GM11168 (cell line): ENCODE data around the gene WDR1.

Source experiments
- in situ Hi-C: fragments of 300-500 bp; cut with MboI; formaldehyde crosslinking; loops from one replicate; pipeline ENCODE4 v1.12.0; 2022; ENCODE audit warnings: low sequenced_read_pairs; ENCODE audit not compliant: unreplicated experiment

Gene WDR1

DNA sequence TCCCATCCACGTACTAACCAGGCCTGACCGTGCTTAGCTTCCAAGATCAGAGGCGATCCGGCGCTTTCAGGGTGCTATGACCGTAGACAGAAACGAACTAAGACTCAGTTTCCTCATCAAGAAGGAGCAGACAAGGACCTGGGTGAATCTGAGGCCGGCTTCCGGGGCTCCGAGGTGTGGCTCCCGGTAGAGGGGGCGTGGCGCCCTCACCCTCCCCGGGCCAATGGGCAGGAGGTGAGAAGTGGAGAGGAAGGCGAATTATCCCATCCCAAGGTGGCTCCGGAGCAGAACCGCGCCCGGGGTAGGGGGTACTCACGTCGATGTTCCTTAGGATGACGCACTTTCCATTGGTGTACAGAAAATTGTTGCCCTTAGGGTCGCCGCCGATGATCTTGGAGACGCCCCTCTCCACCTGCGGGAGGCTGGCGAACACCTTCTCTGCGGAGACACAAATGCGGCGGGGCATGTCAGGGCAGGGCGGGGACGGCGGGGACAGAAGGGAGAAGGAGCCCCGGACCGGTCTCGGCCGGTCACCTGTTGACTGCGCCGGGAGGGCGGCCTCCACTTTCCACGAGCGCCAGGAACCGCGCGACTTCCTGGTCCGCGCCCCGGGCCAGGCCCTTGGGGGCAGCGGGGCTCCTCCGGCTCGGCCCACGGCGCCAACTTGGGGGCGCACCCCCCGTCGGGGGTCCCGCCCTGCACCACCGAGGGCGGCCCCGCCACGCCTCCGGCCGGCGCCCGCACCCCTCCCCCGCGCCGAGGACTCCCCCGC, 616 bp downstream of the WDR1 start:
- in situ Hi-C loops = no loop called here

DNA sequence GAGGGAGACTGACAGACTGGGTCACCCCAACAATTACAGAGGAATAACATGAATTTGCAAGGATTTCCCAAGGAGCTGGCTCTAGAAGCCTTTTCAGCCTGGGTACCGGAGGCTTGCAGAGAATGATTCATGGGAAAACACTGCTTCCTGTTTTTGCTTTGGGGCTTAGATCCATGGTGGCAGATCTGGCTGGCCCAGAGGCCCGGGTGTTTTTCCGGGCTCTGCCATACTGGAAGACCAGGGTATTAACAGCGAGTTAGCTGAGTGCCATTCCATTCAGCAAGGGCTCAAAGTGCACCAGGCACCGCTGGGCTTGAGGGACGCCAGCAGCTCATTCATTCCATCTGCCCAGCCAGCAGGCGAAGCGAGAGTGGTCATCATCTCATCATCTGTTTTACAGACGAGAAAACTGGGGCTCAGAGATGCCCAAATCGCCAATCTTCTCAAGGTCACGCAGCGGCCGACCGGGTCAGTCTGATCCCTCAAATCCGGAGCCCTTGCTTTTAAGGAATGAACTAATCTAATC, 1.3 kb downstream of the WDR1 start:
- in situ Hi-C loops = no loop called here

DNA sequence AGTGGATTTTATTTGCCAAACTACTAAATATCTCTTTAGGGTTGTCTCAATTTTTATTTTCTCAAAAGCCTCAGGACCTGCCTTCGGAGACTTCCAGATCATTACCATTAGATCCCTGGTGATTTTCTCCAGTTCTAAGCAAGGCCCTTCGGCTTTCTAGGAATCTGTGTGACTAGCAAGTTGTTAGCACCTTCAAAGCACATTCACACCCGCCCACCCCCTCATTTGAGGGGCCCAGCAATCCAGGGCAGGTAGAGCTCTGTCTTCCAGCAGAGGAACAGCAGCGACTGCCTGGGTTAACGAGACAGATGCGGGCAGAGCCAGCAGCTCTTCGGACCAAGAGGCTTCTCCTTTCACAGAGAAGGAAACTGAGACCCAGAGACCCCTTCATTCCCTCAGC, 2.0 kb downstream of the WDR1 start:
- in situ Hi-C loops = no loop called here

GRCh38 chr4:10114147-10114546, 2.5 kb downstream of the WDR1 start:
- in situ Hi-C loops = no loop called here

DNA sequence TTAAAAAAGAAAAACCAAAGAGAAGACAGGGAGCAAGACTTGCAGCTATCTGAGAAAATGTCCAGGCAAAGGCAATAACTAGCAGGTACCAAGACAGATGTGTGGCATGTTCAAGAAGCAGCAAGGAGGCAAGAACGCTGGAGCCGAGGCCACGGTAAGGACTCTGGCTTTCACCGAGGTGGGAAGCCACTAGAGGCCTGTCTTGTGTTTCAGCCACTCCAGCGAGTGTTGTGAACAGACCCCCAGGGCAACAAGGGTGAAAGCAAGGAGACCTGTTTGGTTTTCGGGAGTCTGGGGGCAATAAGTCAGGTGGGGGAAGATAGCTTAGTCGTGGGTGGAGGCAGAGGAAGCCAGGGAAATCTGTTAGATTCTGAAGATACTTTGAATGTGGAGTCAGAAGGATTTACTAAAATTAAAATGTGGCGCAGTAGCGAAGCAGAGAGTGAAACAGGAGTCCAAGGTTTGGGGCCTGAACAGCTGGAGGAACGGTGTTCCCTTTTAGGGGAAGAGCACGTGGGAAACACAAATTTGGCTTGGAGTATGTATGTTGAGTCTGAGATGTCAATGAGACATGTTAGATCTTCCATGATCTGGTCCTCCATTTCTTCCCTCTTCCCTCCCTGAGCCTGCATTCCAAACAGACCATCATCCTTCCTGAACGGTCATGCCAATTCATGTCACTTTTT, 3.1 kb downstream of the WDR1 start:
- in situ Hi-C loops = no loop called here

- in situ Hi-C loops = no loop called here
These were observed 3.8 kb downstream of the WDR1 start for GRCh38 chr4:10112658-10113284.

GRCh38 chr4:10111067-10111801, 5.4 kb downstream of the WDR1 start:
- in situ Hi-C loops = no loop called here

DNA sequence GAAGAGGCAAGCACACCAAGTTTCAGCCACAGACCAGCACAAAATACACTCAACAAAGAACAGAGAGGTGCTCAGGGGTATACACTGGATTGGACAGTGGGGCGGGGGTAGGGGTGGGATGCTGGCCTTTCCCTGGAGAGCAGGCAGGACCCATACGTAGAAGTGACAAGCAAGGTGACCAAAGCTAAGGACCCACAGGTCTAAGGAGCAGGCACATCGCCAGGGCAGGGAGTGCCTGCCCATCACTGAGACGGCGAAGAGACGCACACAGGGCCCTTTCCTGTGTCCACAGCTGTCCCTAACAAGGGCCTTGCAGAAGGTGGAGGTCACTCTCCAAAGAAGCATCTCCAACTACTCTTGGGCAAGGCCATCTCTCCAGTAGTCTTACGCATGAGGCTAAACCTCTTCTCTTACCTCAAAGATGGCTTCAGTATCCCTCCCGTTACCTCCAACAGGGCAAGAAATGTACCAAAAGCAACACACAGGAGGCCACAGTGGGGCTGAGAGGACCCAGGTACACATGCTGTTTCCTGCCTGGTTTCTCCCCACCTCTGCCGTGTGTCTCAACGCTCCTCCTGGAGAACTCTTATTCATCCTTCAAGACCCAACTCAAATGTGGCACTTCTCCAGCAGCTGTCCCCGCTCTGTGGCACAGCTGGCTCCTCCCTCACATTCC, 6.5 kb downstream of the WDR1 start:
- in situ Hi-C loops = no loop called here

DNA sequence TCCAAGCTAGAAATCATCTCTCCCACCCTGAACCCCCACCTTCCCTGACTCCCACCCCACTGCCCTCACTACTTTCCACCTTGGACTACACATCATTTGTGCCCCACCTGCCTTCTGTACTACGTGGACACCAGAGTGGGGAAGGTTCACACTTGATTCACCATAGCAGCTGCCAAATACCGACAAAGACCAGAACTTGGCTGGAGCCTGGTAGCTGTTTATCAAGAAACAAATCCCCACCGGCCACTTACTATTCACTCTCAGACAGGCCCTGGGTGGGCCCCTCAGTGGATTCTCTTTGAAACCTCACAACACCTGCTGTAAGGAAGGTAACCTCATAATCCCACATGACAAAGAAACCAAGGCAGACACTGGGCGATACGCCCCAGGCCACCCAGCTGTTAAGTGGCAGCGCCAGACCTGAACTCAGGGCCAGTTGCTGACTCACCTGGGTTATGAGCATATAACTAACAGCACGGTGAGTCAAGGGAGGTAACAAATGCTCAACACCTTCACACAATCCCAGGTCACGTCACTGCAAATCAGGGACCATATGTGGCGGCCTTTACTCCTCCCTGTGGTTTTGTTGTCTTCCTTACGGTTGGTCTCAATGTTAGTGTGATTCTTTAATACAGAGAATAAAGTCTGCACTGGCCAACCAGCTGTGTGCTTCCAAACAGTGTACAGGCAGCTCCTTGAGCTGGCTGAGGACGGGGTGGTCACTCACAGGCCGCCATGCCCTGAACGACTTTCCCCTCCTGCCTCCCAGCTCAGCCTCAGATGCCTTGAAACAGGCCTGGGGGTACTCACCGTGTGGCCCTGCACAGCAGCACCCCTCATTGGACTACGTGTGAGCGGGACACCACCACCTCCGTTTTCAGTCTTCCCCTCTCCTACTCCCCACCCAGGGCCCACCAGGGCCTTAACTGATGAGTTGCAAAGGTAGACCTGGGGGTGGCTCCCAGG, 7.5 kb downstream of the WDR1 start:
- in situ Hi-C loops = no loop called here

GRCh38 chr4:10108391-10108790, 8.2 kb downstream of the WDR1 start:
- in situ Hi-C loops = no loop called here

DNA sequence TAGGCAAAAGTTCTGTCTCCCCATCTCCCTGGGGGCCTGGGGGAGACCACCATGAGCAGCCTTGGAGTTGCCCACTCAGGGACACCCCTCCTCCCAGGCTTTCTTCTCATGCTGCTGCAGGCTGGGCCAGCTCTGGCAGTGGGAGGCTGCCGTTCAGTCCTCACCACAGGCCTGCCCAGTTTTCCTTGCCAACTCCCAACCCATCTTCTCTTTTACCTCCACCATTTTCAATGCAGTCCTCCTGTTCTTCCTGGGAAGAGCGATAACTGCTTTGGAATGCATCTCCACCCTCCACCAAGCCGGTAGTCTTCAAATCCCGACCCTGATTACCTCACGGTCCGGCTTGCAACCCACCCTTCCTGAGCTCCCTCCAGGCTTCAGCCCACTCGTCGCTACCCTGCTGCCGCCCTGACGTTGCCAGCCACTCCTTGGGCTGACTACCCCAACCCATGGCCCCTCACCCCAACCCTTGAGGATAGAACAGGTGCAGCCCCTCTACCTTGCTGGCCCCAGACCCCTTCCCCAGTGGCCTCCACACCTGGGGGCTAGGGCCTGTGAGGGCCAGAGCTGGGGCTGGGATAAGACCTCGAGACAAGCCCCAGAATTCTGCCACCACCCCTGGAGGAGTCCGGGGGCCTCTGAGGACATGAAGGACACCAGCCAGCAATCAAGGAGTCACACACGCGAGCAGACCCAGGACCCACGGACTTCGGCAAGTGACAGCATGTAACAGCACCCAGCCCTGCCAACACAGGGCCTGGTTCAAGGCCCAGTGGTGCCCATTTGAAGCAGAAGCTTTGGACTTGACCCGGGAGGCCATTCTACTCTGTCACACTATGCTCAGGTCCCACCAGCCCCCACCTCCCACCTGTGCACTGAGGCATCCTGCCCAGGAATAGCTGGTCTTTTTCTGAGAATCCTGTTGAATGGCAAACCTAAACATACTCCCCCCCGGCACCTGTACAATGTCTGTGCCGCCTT, 9.2 kb downstream of the WDR1 start:
- in situ Hi-C loops = no loop called here

GRCh38 chr4:10106421-10107039, 10.1 kb downstream of the WDR1 start:
- in situ Hi-C loops = no loop called here

DNA sequence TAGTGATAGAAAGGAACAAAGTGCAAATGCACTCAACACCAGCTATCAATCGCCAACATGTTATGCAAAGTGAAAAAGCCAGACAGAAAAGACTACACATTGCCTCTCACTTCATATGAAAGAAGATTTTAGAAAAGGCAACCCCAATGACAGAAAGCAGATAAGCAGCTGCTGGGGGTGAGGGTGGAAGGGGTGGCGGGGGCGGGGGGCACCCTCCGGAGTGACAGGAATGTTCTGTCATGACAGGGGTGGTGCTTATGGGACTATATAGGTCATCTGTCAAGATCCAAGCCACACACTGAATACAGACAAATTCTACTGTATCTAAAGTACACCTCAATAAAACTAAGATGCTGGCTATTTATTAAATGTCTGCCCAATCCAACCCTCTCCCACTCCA, 10.7 kb downstream of the WDR1 start:
- in situ Hi-C loops = no loop called here

- in situ Hi-C loops = no loop called here
These were observed 11.2 kb downstream of the WDR1 start for GRCh38 chr4:10105421-10105820.

- in situ Hi-C loops = no loop called here
These were observed 11.7 kb downstream of the WDR1 start for GRCh38 chr4:10104991-10105276.

GRCh38 chr4:10104211-10104990, 12.2 kb downstream of the WDR1 start:
- in situ Hi-C loops = no loop called here
